ENCODE data around the gene WDR1. TPM values are rescaled to one million over a fixed set of nuclear protein-coding genes. Genes with fewer than 3 reads are reported as not detected.

WDR1 gene
- total and polyA plus RNA-seq, 10 of the 15 experiments (the other 5 are each of a cell fraction or from before 2014, with no cell fraction given), result 28.5 to 397 (median 290) TPM

- TF ChIP-seq POLR2AphosphoS5 (IDR thresholded peaks at IDR 0.05; ENCODE audit: low read length) (0 out of 2 replicates have a peak, but pooled peaks have one; percentile 47), NR2C1 (IDR thresholded peaks at IDR 0.05) (no peak), BRCA1 (IDR thresholded peaks at IDR 0.05; ENCODE audit: low read depth, low read length) (no peak)
Measured at GRCh38 chr4:10118048-10119004, 1.7 kb upstream of the WDR1 start (continued).

- POLR2A ChIA-PET, result interaction anchor here (0.6 to 4.6 kb wide), 14 partner anchors 8 to 510 kb away, joined by 3 to 32 read pairs (median 4); no protein-coding TSS in a partner anchor
- BruUV-seq (replicated peaks), result TSS peak; percentile 94
- peak overlapping the region; percentile 84 for H3K27ac ChIP-seq (ENCODE audit: control insufficient read depth, insufficient read depth)
- H4K20me1 ChIP-seq (ENCODE audit: control insufficient read depth, insufficient read depth), result peaks cover 7% of the 10 kb centered on the region
- SMC1A ChIA-PET (ENCODE audit: uncharacterized antibody, unreplicated experiment), result interaction anchor here (0.7 to 3.8 kb wide), 17 partner anchors 9 to 610 kb away, joined by 3 to 18 read pairs (median 4); no protein-coding TSS in a partner anchor
- peaks cover 38% of the 10 kb centered on the region for H3K79me2 ChIP-seq (ENCODE audit: control insufficient read depth, insufficient read depth, low read length)
- H3K4me2 ChIP-seq (ENCODE audit: control insufficient read depth, insufficient read depth), result peak overlapping the region; percentile 83
- peak; percentile 13 for ATAC-seq
- CTCF ChIA-PET, result interaction anchor here (0.7 to 2.8 kb wide), 13 partner anchors 9 to 420 kb away, joined by 3 to 13 read pairs (median 4); no protein-coding TSS in a partner anchor
- in situ Hi-C loops (cut with MboI), result no loop called here
- H3K9me3 ChIP-seq (replicated peaks; ENCODE audit: control insufficient read depth, insufficient read depth, low read length), result no peaks in the 10 kb centered on the region
- H3K9ac ChIP-seq (ENCODE audit: control insufficient read depth, insufficient read depth, low read length), result peak overlapping the region; percentile 78
- peak overlapping the region; percentile 83 for H3K4me3 ChIP-seq
- H2AFZ ChIP-seq (ENCODE audit: control insufficient read depth, low read depth, low read length), result no peak overlapping the region; the same call in 1 of the 2 replicates
- DNase-seq (ENCODE audit: low read depth, low spot score), result peak; percentile 20
- peaks cover 17% of the 10 kb centered on the region for H3K4me1 ChIP-seq (ENCODE audit: control insufficient read depth, insufficient read depth, low read length)
- FAIRE-seq, result peak; percentile 44
- H3K27me3 ChIP-seq (replicated peaks in 1 of 2; ENCODE audit: control insufficient read depth in 2 of 2, insufficient read depth in 2 of 2, low read length in 1 of 2), result no peaks in the 10 kb centered on the region
- H3K36me3 ChIP-seq (ENCODE audit: control insufficient read depth in 2 of 2, insufficient read depth in 2 of 2, low read length in 1 of 2), result peaks cover 11 to 14% of the 10 kb centered on the region in 2 experiments
- RAD21 ChIA-PET (ENCODE audit: unreplicated experiment), result interaction anchor here (0.6 to 2.6 kb wide), 16 partner anchors 9 to 353 kb away, joined by 3 to 16 read pairs (median 4); no protein-coding TSS in a partner anchor
- WGBS (ENCODE audit: insufficient coverage, insufficient replicate concordance, low lambda C conversion rate, missing lambda C conversion rate), result under 1% methylated on average over 17 of the region's 17 CpGs
- intact Hi-C loops (cut with micrococcal nuclease; ENCODE audit: unreplicated experiment), result no loop called here
- TF ChIP-seq SMAD1 (IDR thresholded peaks at IDR 0.05; ENCODE audit: low read depth, partially characterized antibody) (no peak), HDGF (IDR thresholded peaks at IDR 0.05) (no peak), CREB1 (IDR thresholded peaks at IDR 0.05; ENCODE audit: low read depth) (no peak), ZNF24 (IDR thresholded peaks at IDR 0.05) (no peak), USF1 (IDR thresholded peaks at IDR 0.05; ENCODE audit: borderline replicate concordance, extremely low read length, insufficient read depth, low read depth, low read length) (no peak), ZBTB33 (IDR thresholded peaks at IDR 0.05) (no peak), MEF2A (IDR thresholded peaks at IDR 0.05; ENCODE audit: insufficient read depth, low read depth, low read length) (no peak), SRF (IDR thresholded peaks at IDR 0.05; ENCODE audit: low read depth in 2 of 2, low read length in 2 of 2) (no peak), PBX3 (IDR thresholded peaks at IDR 0.05; ENCODE audit: insufficient replicate concordance, low read depth, low read length) (no peak), RCOR1 (conservative IDR thresholded peaks at IDR 0.05; ENCODE audit: low read depth, low read length) (no peak), IRF3 (IDR thresholded peaks at IDR 0.05) (no peak), HDAC6 (IDR thresholded peaks at IDR 0.05; ENCODE audit: unreplicated experiment) (no peak)
Measured at GRCh38 chr4:10117359-10118047, 904 bp upstream of the WDR1 start.

Measured in GM12878 (cell line).